ENCODE data around the gene SLC22A23.

Gene SLC22A23

GRCh38 chr6:3421143-3421542, 35.7 kb downstream of the SLC22A23 start:
- no peaks in the 10 kb centered on the region for H3K27me3 ChIP-seq (ENCODE audit: control insufficient read depth, insufficient read depth, low read length)
- no peak overlapping the region for H3K4me3 ChIP-seq (ENCODE audit: low read length)
- no peak overlapping the region for H3K27ac ChIP-seq (ENCODE audit: low read depth, low read length)
- H3K4me1 ChIP-seq (ENCODE audit: control insufficient read depth, insufficient read depth, low read length) = no peaks in the 10 kb centered on the region
- H3K36me3 ChIP-seq (ENCODE audit: control insufficient read depth, insufficient read depth, low read length) = no peaks in the 10 kb centered on the region
- H3K9ac ChIP-seq (ENCODE audit: low read length) = no peak overlapping the region

DNA sequence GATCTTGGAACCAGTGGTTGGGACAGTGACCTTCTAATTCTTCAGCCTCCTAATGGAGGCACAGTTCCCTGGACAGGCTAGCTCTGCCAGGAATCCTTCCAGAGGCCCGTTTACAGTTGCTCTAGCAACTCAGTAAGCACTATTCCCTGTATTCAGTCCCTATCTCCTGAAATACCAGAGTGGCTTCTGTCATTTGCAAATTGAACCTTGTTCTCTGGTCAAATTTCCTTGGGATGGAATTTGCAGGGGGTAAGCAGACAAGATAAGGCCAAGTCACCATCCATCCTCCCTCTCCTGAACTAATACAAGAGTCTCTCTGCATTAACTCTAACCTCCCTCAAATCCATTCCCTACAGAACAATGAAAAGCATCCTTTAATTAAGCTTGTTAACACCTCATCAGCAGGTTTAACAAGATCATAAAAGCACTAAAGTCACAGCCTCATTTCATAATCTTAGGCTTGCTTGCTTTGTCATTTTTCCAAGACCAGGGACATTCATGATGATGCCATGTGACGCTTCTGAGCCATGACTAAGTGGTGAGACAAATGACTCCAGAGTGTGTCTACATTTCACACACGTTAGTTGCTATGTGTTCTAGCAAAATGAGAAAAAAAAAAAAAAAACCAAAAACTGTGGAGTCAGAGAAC, 37.1 kb downstream of the SLC22A23 start:
- Histone ChIP-seq H3K9ac (ENCODE audit: low read length) (no peak overlapping the region), H3K36me3 (ENCODE audit: control insufficient read depth, insufficient read depth, low read length) (no peaks in the 10 kb centered on the region), H3K4me3 (ENCODE audit: low read length) (no peak overlapping the region), H3K27ac (ENCODE audit: low read depth, low read length) (no peak overlapping the region), H3K4me1 (ENCODE audit: control insufficient read depth, insufficient read depth, low read length) (no peaks in the 10 kb centered on the region), H3K27me3 (ENCODE audit: control insufficient read depth, insufficient read depth, low read length) (no peaks in the 10 kb centered on the region)

DNA sequence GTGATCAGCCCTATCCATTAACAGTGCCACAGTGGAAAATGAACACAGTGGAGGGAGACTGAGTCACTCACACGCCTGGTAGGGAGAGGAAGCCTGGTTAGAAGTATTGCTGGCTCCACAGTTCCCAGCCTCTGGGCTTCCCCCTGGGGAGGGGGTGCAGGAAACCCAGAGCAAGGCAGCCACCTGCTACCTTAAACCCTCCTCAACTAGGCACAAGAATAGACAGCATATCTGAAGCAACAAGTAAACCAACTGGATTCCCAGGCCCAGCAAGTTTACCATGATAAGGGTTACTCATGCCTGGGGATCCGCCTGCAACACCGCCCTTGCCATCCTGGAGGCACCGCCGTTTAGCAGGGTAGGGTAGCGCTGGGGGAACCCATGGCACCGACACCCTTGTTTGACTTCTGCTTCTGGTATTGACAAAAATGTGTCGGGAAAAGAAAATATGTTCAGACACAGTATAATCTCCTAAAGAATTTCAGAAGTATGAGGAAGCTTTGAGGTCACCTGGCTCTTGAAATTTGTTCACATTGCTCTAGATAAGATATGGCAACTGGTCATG, 38.3 kb downstream of the SLC22A23 start:
- Histone ChIP-seq H3K9ac (ENCODE audit: low read length) (no peak overlapping the region), H3K36me3 (ENCODE audit: control insufficient read depth, insufficient read depth, low read length) (no peaks in the 10 kb centered on the region), H3K4me1 (ENCODE audit: control insufficient read depth, insufficient read depth, low read length) (no peaks in the 10 kb centered on the region), H3K27ac (ENCODE audit: low read depth, low read length) (no peak overlapping the region), H3K4me3 (ENCODE audit: low read length) (no peak overlapping the region), H3K27me3 (ENCODE audit: control insufficient read depth, insufficient read depth, low read length) (no peaks in the 10 kb centered on the region)

DNA sequence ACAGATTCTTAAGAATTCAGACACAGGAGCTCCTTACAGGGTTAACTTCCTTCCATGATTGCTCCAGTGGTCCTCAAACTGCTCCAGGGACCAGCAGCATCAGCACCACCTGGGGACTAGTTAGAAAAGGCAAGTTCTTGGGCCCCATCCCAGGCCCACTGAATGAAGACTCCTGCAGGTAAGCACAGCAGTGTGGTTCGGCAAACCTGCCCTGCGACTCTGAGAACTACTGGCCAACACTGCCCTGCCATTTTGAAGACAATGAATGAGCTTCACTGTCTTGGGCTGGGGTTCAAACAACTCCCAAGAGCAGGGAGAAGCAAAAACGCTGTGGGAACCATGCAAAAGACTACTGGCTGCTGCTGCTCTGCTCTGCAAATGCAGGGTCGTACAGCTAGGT, 39.4 kb downstream of the SLC22A23 start:
- Histone ChIP-seq H3K4me1 (ENCODE audit: control insufficient read depth, insufficient read depth, low read length) (no peaks in the 10 kb centered on the region), H3K36me3 (ENCODE audit: control insufficient read depth, insufficient read depth, low read length) (no peaks in the 10 kb centered on the region), H3K9ac (ENCODE audit: low read length) (no peak overlapping the region), H3K27ac (ENCODE audit: low read depth, low read length) (no peak overlapping the region), H3K4me3 (ENCODE audit: low read length) (no peak overlapping the region), H3K27me3 (ENCODE audit: control insufficient read depth, insufficient read depth, low read length) (no peaks in the 10 kb centered on the region)

DNA sequence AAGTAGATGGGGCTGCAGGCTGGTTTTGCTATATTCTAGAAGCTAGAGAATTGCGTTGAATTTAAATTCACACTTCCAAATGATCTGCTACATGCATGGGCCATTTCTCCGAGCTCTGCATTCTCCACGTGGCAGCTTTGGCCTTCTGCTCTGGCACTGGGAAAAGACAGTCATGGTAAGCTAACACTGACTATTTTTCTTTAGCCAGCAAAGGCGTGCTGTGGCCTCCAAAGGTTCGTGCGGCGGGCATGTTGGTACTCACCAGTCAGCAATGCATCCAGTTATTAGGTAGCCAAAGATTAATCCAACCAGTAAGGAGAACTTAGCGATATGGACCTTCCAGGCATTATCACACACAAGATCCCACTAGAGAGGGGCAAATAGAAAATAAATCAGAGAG, 41.4 kb downstream of the SLC22A23 start:
- H3K27me3 ChIP-seq (ENCODE audit: control insufficient read depth, insufficient read depth, low read length) = no peaks in the 10 kb centered on the region
- H3K4me1 ChIP-seq (ENCODE audit: control insufficient read depth, insufficient read depth, low read length) = no peaks in the 10 kb centered on the region
- no peak overlapping the region for H3K4me3 ChIP-seq (ENCODE audit: low read length)
- no peaks in the 10 kb centered on the region for H3K36me3 ChIP-seq (ENCODE audit: control insufficient read depth, insufficient read depth, low read length)
- H3K9ac ChIP-seq (ENCODE audit: low read length) = no peak overlapping the region
- H3K27ac ChIP-seq (ENCODE audit: low read depth, low read length) = no peak overlapping the region

DNA sequence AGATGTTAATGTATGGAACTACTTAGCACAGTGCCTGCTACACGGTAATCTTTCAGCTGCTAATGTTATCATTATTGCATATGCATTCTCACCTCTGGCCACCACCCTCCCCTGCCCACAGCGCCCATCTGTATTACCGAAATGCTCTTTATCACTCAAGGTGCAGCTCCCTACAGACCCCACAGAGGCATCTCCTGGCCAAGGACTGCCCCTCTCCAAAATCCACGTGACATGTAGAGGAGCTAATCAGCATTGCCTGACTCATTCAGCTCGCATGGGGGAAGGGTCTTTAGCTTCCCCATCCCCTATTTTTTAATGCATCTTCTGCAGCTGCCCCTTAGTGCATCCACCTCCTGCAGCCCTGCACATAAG, 41.8 kb downstream of the SLC22A23 start:
- H3K27ac ChIP-seq (ENCODE audit: low read depth, low read length) = no peak overlapping the region
- no peaks in the 10 kb centered on the region for H3K4me1 ChIP-seq (ENCODE audit: control insufficient read depth, insufficient read depth, low read length)

GRCh38 chr6:3414327-3415081, 42.3 kb downstream of the SLC22A23 start:
- Histone ChIP-seq H3K4me1 (ENCODE audit: control insufficient read depth, insufficient read depth, low read length) (no peaks in the 10 kb centered on the region), H3K9ac (ENCODE audit: low read length) (no peak overlapping the region), H3K36me3 (ENCODE audit: control insufficient read depth, insufficient read depth, low read length) (no peaks in the 10 kb centered on the region), H3K27me3 (ENCODE audit: control insufficient read depth, insufficient read depth, low read length) (no peaks in the 10 kb centered on the region), H3K4me3 (ENCODE audit: low read length) (no peak overlapping the region), H3K27ac (ENCODE audit: low read depth, low read length) (no peak overlapping the region)

More for the DNA sequence above, 41.8 kb downstream of the SLC22A23 start:
- Histone ChIP-seq H3K9ac (ENCODE audit: low read length) (no peak overlapping the region), H3K27me3 (ENCODE audit: control insufficient read depth, insufficient read depth, low read length) (no peaks in the 10 kb centered on the region), H3K36me3 (ENCODE audit: control insufficient read depth, insufficient read depth, low read length) (no peaks in the 10 kb centered on the region), H3K4me3 (ENCODE audit: low read length) (no peak overlapping the region)

DNA sequence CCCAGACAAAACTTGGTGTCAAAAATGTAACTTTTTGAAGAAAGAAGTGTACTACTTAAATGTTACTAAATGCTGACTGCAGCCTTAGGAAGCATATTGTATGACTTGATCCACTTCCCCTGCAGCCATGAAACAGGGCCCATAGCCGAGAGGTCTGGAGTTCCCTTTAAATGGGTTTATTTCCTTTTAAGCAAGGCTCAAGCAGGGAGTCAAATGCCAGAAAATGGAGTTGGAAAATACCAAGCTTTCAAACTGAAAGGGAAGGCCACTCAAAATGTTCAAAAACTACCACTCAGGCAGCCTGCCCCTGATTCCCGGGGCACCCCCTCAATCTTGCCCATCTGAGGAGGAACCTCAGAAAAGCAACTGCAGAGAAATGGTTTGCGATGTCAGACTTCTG, 43.3 kb downstream of the SLC22A23 start:
- Histone ChIP-seq H3K4me3 (ENCODE audit: low read length) (no peak overlapping the region), H3K27ac (ENCODE audit: low read depth, low read length) (no peak overlapping the region), H3K9ac (ENCODE audit: low read length) (no peak overlapping the region), H3K4me1 (ENCODE audit: control insufficient read depth, insufficient read depth, low read length) (no peaks in the 10 kb centered on the region), H3K27me3 (ENCODE audit: control insufficient read depth, insufficient read depth, low read length) (no peaks in the 10 kb centered on the region), H3K36me3 (ENCODE audit: control insufficient read depth, insufficient read depth, low read length) (no peaks in the 10 kb centered on the region)

DNA sequence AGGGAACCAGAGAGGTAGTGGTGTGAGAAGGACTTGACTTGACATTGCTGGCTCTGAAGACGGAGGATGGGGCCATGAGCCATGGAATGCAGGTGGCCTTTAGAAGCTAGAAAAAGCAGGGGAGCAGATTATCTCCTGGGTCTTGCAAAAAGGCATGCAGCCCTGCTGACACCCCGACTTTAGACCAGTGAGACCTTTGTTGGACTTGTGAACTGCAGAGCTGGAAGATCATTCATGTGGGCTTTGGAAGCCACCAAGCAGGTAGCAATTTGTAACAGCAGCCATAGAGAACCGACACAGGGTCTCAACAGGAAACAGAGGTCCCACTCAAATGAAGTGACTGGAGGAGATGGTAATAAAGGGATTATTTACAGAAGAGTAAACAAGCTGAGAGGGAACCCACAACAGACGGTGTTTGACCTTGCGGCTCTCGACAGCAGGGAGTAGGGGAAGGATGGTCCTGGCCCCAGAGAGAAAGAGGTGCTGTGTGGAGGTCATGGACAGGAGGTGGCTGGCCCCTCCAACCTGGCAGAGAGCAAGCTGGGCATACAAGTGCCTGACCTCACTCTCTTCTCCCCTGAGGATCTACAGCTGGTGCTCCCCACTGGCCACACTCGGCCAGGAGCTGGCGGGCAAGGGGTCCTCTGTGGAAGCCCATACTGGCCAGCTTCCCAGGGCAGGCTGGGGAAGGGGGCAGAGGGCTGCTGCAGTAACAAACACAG, 43.9 kb downstream of the SLC22A23 start:
- Histone ChIP-seq H3K36me3 (ENCODE audit: control insufficient read depth, insufficient read depth, low read length) (no peaks in the 10 kb centered on the region), H3K27me3 (ENCODE audit: control insufficient read depth, insufficient read depth, low read length) (no peaks in the 10 kb centered on the region), H3K9ac (ENCODE audit: low read length) (no peak overlapping the region), H3K27ac (ENCODE audit: low read depth, low read length) (no peak overlapping the region), H3K4me1 (ENCODE audit: control insufficient read depth, insufficient read depth, low read length) (no peaks in the 10 kb centered on the region), H3K4me3 (ENCODE audit: low read length) (no peak overlapping the region)

DNA sequence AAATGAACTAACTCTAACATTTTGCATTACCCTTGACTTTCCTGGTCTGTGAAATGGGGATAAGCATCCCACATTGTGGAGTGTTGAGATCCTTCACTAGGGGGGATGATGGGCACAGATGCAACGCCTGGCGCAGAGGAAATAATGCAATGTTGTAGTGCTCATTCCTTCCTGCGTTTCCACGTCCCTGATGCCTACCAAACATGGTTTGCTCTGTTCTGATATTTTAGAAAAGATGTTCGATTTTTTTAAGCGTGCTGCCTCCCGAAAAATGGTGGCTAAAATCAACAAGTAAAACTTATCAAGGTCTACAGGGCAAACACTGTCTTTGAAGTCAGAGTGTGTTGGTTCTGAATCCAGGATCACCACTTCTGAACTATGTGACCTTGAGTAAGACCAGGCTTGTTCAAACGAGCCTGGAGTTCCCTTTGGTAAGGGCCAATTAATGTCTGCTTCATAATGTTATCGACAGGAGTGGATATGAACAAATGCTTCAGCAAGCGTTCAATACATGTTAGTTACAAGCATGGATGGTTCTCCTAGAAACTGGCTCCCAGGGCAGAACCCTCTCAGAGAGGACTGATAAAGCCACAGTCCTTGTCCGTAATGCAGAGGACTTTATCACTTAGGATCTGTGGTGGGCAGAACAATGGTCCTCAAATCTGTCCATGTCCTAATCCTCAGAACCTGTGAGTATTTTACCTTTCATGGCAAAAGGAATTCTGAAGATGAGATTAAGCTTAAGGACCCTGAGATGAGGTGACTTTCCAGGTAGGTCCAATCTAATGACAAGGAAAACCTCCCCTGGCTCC, 44.7 kb downstream of the SLC22A23 start:
- Histone ChIP-seq H3K4me1 (ENCODE audit: control insufficient read depth, insufficient read depth, low read length) (no peaks in the 10 kb centered on the region), H3K27me3 (ENCODE audit: control insufficient read depth, insufficient read depth, low read length) (no peaks in the 10 kb centered on the region), H3K36me3 (ENCODE audit: control insufficient read depth, insufficient read depth, low read length) (no peaks in the 10 kb centered on the region), H3K9ac (ENCODE audit: low read length) (no peak overlapping the region), H3K27ac (ENCODE audit: low read depth, low read length) (no peak overlapping the region), H3K4me3 (ENCODE audit: low read length) (no peak overlapping the region)

DNA sequence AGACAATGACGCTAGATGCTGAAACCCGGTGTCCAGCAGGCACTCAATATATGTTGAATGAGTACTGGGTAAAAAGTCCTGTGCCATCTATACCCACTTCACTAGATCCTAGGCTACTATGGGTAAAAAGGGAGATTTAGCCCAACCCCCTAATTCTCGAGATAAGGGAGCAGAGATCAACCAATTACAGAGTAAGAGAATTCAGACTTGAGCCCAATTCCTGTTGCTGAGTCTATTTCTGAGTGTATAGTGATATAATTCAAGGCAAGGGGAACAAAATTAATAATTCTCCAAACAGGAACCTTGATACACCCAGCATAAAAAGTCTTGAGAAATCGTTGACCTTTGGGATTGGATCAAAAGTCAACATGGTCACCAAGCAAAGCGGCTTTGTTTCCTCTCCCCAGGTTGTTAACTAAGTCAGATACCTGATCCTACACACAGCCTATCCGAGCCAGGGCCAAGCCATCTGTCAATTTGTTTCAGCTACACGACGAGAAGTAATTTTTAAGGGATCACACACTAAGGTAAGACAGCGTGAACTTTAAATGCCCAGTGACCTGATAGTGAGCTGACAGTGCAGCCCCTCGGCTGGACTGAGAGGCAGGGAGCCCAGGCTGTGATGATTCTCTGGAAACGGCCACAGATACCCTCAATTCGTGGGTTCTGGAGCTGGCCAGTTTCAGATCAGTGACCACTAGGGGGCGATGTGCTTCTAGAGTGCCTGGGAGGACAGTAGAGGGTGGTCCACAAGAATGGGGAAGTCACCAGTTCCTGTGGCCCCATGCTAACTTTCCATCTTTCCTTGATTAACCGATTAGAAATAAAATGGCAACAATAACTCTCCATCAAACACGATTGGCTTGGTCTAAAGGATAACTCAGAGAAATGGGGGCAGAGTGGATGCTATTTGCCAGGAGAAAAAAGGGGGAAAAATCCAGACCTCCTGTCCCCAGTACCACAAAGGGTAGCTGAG, 46.2 kb downstream of the SLC22A23 start:
- H3K27me3 ChIP-seq (ENCODE audit: control insufficient read depth, insufficient read depth, low read length) = no peaks in the 10 kb centered on the region
- no peak overlapping the region for H3K9ac ChIP-seq (ENCODE audit: low read length)
- no peaks in the 10 kb centered on the region for H3K36me3 ChIP-seq (ENCODE audit: control insufficient read depth, insufficient read depth, low read length)
- H3K4me3 ChIP-seq (ENCODE audit: low read length) = peak overlapping the region; percentile 14
- H3K27ac ChIP-seq (ENCODE audit: low read depth, low read length) = no peak overlapping the region
- peaks cover 7% of the 10 kb centered on the region for H3K4me1 ChIP-seq (ENCODE audit: control insufficient read depth, insufficient read depth, low read length)

Data from rectal smooth muscle tissue (tissue), 1 donor.